ENCODE data around the gene TWIST1.

- TF ChIP-seq CTCF (IDR thresholded peaks at IDR 0.05) = no peak
- TF ChIP-seq POLR2A (IDR thresholded peaks at IDR 0.05) = no peak
- TF ChIP-seq POLR2AphosphoS5 (IDR thresholded peaks at IDR 0.05) = no peak
Measured at GRCh38 chr7:19144661-19145433, 27.4 kb upstream of the TWIST1 start, which contains the start of gene FERD3L.

Measured in gastroesophageal sphincter (tissue), 3 donors.